Panc1 (cell line): ENCODE results near the gene SLC1A3. TPM values are rescaled to one million over a fixed set of nuclear protein-coding genes. Genes with fewer than 3 reads are reported as not detected.

Experiments used
- ATAC-seq: fragments of 200-7000 bp; cut with Tn5 transposase; 2 replicates; pipeline ENCODE4 v1.9.1; 2020; ENCODE audit warnings: mild to moderate bottlenecking, moderate library complexity
- BruUV-seq: library from RNA; stranded (reverse); fragments of 400-500 nt; replicated peaks from 2 replicates; lab custom pipeline; 2021; lab: Mats Ljungman, UMichigan
- CTCF ChIA-PET: fragments of 300-600 bp; sonication (Branson Sonifier 250); formaldehyde crosslinking; loops from one replicate; lab custom pipeline; 2022; ENCODE audit warnings: antibody characterized with exemption; lab: Charles Lee
- POLR2A ChIA-PET: fragments of 300-600 bp; sonication (Branson Sonifier 250); formaldehyde crosslinking; loops from one replicate; lab custom pipeline; 2022; ENCODE audit warnings: antibody characterized with exemption; lab: Charles Lee
- DNase-seq: peaks from one replicate; pipeline ENCODE4 v3.0.0-alpha.2; 2010; ENCODE audit warnings: low read depth, low spot score
- H3K27ac ChIP-seq: 2 replicates; pipeline ENCODE4 v1.5.1; 2011; ENCODE audit warnings: mild to moderate bottlenecking, low read length, inconsistent platforms
- H3K27me3 ChIP-seq: fragments of 200-500 bp; sonication (Bioruptor generic); 2 replicates; pipeline ENCODE4 v1.6.0; 2014; ENCODE audit warnings: low read length, inconsistent platforms; ENCODE audit not compliant: control insufficient read depth, insufficient read depth
- H3K36me3 ChIP-seq: fragments of 200-500 bp; sonication (Bioruptor generic); 2 replicates; pipeline ENCODE4 v1.5.1; 2014; ENCODE audit warnings: inconsistent platforms, mild to moderate bottlenecking, low read length, moderate library complexity; ENCODE audit not compliant: control insufficient read depth, insufficient read depth
- H3K4me1 ChIP-seq: 2 replicates; pipeline ENCODE4 v1.5.1; 2011; ENCODE audit warnings: inconsistent platforms, mild to moderate bottlenecking, low read length, moderate library complexity; ENCODE audit not compliant: control insufficient read depth, insufficient read depth
- H3K4me3 ChIP-seq, 2 experiments: 2 replicates each; pipeline ENCODE4 v1.5.1; 2011 to 2012; ENCODE audit warnings: low read depth in 2 of 2, low read length in 2 of 2, mild to moderate bottlenecking in 2 of 2, inconsistent platforms in 1 of 2, moderate library complexity in 1 of 2
- H3K9me3 ChIP-seq: fragments of 200-500 bp; sonication (Bioruptor generic); 2 replicates; pipeline ENCODE4 v1.5.1; 2014; ENCODE audit warnings: low read depth, mild to moderate bottlenecking, inconsistent platforms, low read length, moderate library complexity; ENCODE audit not compliant: control insufficient read depth, insufficient read depth
- CTCF ChIP-seq: fragments of 450-650 bp; IDR thresholded peaks from 2 replicates; pipeline ENCODE4 v1.5.1; 2017; ENCODE audit warnings: mild to moderate bottlenecking
- POLR2AphosphoS5 ChIP-seq: IDR thresholded peaks from 2 replicates; pipeline ENCODE4 v1.6.1; 2012; ENCODE audit warnings: mild to moderate bottlenecking, low read depth, low read length, moderate library complexity
- SIN3A ChIP-seq: IDR thresholded peaks from 2 replicates; pipeline ENCODE4 v1.6.1; 2012; ENCODE audit warnings: low read depth, mild to moderate bottlenecking, low read length, moderate library complexity, borderline replicate concordance; ENCODE audit not compliant: insufficient read depth
- TCF7L2 ChIP-seq: IDR thresholded peaks from 2 replicates; pipeline ENCODE4 v1.6.1; 2011; ENCODE audit warnings: mild to moderate bottlenecking, low read depth, low read length, inconsistent platforms
- in situ Hi-C: cut with HindIII; loops from 2 replicates; pipeline ENCODE4 v1.10.0; 2016; ENCODE audit warnings: low sequenced_read_pairs, low pct_unique_long_range_greater_than_20kb
- intact Hi-C: fragments of 100-400 bp; cut with micrococcal nuclease; formaldehyde crosslinking; loops from one replicate; pipeline ENCODE4 v1.10.0; 2022; ENCODE audit not compliant: unreplicated experiment
- total RNA-seq: library from RNA; stranded (reverse); gene quantifications from one replicate; pipeline ENCODE4 v1.2.1, GENCODE V29; 2021; ENCODE audit not compliant: unreplicated experiment
- TF ChIP-seq, protein P1 (sequence below), 2 experiments: IDR thresholded peaks; 2 replicates each; pipeline ENCODE4 v1.6.1; 2011 to 2012; ENCODE audit warnings: low read depth in 2 of 2, control low read depth in 1 of 2, low read length in 1 of 2, mild to moderate bottlenecking in 1 of 2, moderate library complexity in 1 of 2; ENCODE audit not compliant: insufficient read depth in 1 of 2

SLC1A3 gene
- total RNA-seq, 1 experiment from 2014 or later: 0.13 TPM

DNA sequence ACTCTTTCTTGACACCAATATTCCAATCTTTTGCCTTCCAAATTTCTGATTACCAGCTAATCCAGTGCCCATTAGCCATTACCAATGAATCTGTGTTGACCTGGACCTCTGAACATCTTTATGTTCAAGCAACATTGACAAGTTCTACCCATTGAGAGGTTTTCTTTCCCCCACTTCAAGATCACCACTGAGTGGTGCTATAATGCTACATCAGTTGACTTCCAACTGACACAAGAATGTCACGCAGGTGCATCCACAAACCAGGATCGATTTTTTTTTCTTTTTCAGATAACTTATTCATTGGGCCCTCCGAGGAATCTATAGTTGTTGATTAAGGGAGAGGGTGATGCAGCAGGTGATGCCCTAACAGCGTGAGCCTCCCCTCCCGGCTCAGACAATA lies 102.6 kb downstream of the SLC1A3 start:
- DNase-seq (no peak), ATAC-seq (no peak)
- Histone ChIP-seq H3K4me3 (no peak overlapping the region), H3K27ac (no peak overlapping the region), H3K4me1 (no peaks in the 10 kb centered on the region), H3K27me3 (no peaks in the 10 kb centered on the region), H3K9me3 (peaks cover 3% of the 10 kb centered on the region; the same call in 1 of the 2 replicates), H3K36me3 (no peaks in the 10 kb centered on the region)
- ChIA-PET CTCF (no interaction called here), POLR2A (no interaction called here)
- intact Hi-C loops: no loop called here
- TF ChIP-seq CTCF: 0 out of 2 replicates have a peak, but pooled peaks have one; percentile 7
- TF ChIP-seq TCF7L2: no peak
- BruUV-seq: no TSS peak
- in situ Hi-C loops: no loop called here

- Histone ChIP-seq H3K27ac (no peak overlapping the region), H3K9me3 (peaks cover 3% of the 10 kb centered on the region; the same call in 1 of the 2 replicates), H3K4me1 (no peaks in the 10 kb centered on the region), H3K27me3 (no peaks in the 10 kb centered on the region), H3K4me3 (no peak overlapping the region), H3K36me3 (no peaks in the 10 kb centered on the region)
- ATAC-seq: no peak
- CTCF ChIA-PET: interaction anchor here (0.7 kb wide), 1 partner anchor 20 kb away, joined by 16 read pairs; no protein-coding TSS in a partner anchor
- intact Hi-C loops (no loop called here), in situ Hi-C loops (no loop called here)
- BruUV-seq: no TSS peak
- no peak for TF ChIP-seq CTCF
- no peak for TF ChIP-seq SIN3A
- no peak for TF ChIP-seq TCF7L2
- TF ChIP-seq, protein P1, sequence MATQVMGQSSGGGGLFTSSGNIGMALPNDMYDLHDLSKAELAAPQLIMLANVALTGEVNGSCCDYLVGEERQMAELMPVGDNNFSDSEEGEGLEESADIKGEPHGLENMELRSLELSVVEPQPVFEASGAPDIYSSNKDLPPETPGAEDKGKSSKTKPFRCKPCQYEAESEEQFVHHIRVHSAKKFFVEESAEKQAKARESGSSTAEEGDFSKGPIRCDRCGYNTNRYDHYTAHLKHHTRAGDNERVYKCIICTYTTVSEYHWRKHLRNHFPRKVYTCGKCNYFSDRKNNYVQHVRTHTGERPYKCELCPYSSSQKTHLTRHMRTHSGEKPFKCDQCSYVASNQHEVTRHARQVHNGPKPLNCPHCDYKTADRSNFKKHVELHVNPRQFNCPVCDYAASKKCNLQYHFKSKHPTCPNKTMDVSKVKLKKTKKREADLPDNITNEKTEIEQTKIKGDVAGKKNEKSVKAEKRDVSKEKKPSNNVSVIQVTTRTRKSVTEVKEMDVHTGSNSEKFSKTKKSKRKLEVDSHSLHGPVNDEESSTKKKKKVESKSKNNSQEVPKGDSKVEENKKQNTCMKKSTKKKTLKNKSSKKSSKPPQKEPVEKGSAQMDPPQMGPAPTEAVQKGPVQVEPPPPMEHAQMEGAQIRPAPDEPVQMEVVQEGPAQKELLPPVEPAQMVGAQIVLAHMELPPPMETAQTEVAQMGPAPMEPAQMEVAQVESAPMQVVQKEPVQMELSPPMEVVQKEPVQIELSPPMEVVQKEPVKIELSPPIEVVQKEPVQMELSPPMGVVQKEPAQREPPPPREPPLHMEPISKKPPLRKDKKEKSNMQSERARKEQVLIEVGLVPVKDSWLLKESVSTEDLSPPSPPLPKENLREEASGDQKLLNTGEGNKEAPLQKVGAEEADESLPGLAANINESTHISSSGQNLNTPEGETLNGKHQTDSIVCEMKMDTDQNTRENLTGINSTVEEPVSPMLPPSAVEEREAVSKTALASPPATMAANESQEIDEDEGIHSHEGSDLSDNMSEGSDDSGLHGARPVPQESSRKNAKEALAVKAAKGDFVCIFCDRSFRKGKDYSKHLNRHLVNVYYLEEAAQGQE (IDR thresholded peaks at IDR 0.05; ENCODE audit: insufficient read depth in 1 of 2, low read depth in 2 of 2, low read length in 1 of 2): no peak
- no peak for TF ChIP-seq POLR2AphosphoS5
- POLR2A ChIA-PET: no interaction called here
- no peak for DNase-seq
These were observed 103.6 kb downstream of the SLC1A3 start for GRCh38 chr5:36710039-36710438.
